Stimulated activated CD8-positive, alpha-beta memory T cell treated with anti-CD3 and anti-CD28 coated beads, Interleukin-4, amount 100 ng/mL, for 24 hours (primary cell): ENCODE results near the gene ATXN7L2.

ENCODE experiments used
- DNase-seq: peaks from one replicate; pipeline ENCODE4 v3.0.0-alpha.2; 2020; ENCODE audit warnings: low read depth

The ATXN7L2 gene

GRCh38 chr1:109499081-109499480 lies 15.4 kb downstream of the ATXN7L2 start:
- DNase-seq: no peak

- no peak for DNase-seq
Observed at GRCh38 chr1:109499661-109500536, 16.2 kb downstream of the ATXN7L2 start.

DNA sequence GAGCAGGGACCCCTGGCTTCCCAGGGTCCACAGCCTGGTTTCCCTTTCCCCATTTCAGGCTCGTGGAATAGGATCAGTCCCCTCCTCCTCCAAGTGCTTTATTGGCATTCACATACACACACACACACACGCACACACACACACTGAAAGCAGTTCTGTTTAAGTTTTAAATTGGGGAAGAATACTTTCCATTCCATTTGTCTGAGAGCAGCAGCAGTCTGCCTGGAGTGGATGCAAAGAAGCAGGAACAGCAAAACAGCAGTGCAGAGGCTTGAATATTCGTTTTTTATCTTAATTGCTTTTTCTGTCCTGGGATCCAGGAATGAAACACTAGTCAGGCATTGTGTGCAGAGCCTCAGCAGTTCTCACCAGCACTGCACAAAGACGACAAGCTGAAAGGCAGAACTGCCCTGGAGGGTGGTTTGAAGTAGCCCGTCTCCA lies 17.3 kb downstream of the ATXN7L2 start:
- DNase-seq: no peak

- DNase-seq: no peak
Observed at GRCh38 chr1:109501644-109502363, 18.1 kb downstream of the ATXN7L2 start.

DNA sequence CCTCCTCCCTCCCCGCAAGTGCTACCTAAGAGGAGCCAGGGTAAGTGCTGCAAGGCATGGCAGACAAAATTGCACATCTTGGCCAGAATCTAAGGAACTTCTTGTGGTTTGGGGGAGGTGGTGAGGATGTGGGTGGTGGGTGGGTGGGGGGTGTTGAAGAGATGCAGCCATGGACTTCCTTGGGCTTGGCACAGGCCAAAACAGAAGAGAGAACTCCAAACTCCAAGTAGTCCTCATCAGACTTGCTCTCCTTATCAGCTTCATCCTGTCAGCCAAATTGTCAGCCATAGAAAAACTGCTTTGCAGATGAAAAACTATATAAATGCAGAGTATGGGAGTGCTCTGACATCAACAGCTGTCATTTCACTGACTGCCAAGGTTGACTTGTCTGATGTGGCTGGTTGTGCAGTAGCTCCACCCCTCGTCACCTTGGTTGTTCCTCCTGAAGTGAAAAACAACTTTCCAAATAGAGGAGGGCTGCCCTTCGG lies 18.7 kb downstream of the ATXN7L2 start:
- no peak for DNase-seq

DNA sequence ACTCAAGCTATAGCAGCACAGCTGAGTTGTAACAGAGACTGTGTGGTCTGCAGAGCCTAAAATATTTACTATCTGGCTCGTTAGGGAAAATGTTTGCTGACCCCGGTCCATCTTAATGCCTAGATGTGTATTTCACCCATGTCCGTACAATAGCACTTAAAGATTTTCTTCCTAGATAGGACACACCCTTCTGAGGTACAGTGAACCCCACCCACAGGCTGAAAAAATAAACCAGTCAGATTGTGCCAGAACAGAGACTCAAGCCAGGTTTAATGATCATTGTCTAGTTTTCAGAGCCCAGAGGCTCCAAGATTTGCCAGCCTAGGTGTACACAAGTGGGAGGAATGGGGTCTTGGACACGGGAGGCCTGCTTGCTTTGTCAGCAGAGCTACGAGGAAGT lies 20.2 kb downstream of the ATXN7L2 start:
- DNase-seq: no peak

DNA sequence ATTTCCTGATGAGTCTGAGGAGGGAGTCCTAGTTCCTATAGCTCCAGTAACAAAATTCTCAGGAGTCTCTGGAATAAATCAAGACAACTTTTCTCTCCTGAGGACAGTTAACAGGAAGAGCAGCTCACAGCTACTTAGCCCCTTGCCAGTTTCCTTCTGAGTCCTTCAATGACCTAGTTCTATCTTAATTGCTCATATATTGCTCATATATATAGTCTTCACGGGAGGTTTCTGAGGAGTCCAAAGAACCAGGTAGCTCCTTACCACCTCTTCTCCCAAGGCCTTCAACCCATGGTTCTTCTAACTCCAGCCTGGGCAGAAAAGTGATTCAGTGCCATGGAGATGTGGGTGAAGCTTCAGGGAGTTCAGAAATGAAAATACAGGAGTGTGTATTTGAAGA lies 21.3 kb downstream of the ATXN7L2 start:
- DNase-seq: no peak

DNA sequence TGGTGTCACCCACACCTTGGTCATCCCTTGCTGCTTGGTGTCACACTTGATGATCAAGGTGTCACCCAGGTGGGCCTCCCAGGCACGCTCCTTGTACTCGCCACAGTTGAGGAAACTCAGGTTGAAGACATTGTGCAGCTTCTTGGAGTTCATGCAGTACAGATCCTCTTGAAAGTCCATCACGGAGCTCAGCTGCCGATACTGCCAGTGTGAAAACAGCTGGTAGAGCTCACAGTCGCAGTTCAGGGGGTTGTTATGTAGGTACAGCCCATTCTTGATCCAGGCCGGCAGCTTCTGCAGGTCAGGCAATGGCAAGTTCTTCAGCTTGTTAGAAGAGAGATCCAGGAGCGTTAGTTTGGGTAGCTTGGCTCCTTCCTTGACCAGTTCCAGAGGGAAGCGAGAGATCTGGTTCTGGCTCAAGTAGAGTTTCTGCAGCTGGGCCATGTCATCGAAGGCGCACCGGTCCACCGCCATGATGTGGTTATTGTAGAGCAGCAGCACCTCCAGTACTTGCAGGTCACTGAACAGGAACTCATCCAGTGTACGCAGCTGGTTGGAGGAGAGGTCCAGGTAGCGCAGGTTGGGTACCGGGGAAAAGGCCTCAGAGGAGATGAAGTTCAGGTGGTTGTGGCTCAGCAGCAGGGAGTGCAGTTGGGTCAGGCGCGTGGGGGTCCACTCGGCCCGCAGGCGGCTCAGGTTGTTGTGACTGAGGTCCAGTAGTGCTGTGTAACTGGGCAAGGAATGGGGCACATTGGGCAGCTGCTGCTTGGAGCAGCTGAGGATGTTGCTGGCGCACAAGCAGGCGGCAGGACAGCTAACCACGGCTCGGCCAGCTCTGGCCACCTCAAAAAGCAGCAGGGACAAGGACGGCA lies 24.5 kb downstream of the ATXN7L2 start:
- no peak for DNase-seq

DNA sequence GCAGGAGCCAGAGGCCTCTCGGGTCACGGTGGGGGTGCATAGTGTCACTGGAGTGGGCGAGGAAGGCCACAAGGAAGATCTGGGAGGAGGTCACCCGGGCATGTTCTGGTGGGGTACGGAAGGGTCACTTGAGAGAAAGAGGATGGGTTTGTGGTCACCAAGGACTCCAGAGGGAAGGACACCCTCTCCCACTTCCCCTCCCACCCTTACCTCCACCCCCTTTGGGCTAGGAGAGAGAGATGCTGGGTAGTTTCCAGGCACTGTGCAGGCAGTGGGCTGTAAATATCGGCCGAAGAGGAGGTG lies 25.1 kb downstream of the ATXN7L2 start:
- no peak for DNase-seq

DNA sequence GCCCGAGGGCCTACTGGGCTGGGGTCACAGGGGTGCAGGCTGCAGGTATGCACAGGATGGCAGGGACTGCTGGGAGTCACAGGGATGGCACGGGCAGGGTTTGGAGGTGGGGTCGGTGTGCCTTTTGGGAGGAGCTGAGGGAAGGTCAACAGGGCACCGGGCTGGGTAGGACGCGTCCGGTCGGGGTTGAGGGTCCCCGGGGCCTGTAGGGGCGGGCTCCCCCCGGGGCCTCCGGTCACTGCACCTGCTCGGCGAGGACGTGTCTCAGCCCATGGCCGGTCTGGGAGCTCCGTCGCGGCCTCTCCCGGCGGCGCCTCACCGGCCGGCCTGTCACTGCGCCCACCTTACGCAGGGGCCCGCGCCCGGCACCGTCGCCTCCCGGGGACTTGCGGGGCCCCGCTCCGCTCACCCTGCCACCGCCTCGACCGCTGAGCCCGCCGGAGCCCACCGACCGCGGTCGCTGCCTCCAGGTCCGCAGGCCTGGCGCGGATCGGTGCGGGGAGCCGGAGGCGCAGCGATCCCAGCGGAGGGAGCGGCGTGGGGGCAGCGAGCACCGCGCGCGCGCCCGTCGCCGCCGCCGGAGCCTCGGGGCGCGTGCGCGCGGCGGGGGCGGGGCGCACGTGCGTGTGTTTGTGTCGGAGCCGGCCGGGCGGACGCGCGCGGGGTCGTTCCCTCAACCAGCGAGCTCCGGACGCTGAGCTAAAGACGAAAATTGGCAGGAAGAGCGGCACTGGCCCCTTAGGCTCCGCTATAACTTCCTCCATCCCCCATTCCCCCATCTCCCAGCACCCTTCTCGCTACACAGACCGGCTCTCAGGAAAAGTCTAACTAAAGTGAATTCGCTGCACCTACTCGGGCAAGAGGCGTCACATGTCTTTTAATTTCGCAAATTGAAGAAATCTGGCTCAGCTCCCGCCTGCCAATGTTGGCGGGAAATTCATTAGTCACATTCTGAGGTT lies 25.8 kb downstream of the ATXN7L2 start, which contains the start of gene AMIGO1:
Gene AMIGO1, minus strand, starts transcription at position 552 of the 959 bp plus-strand sequence. CDS start 815 bp downstream, outside the sequence.
- DNase-seq: peak; percentile 56

- DNase-seq: no peak
Observed at GRCh38 chr1:109513110-109513710, 29.5 kb downstream of the ATXN7L2 start.

GRCh38 chr1:109514846-109515245 lies 31.1 kb downstream of the ATXN7L2 start:
- no peak for DNase-seq

DNA sequence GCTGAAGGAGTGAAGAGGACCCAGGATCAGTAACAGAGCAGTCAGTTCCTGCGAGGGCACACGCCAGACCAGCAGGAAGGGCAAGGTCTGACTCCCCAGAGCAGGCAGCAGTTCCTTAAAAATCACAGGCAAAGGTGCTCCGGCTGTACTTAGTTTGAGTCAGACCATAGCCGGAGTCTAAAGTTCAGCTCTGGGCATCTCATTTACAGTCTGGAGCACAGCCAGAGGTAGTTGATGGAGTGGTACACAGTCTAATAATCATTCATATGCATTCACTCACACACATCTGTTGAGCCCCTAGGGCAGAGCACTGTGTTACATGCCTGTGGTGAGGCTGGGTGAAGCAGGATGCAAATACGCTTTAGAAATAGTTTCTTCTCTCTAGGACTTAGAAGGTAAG lies 33.2 kb downstream of the ATXN7L2 start:
- no peak for DNase-seq

DNA sequence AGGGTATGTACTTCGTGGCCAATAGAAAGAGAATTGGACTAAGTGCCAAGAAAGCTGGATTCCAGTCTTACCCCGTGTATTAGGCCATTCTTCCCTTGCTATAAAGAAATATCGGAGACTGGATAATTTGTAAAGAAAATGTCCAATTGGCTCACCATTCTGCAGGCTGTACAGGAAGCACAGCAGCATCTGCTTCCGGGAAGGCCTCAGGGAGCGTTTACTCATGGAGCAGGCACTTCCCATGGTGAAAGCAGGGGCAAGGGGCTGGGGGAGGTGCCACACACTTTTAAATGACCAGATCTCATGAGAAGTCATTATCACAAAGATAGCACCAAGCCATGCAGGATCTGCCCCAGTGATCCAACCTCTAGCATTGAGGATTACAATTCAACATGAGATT lies 33.6 kb downstream of the ATXN7L2 start:
- DNase-seq: no peak

- DNase-seq: no peak
Observed at GRCh38 chr1:109521002-109521951, 37.6 kb downstream of the ATXN7L2 start.

DNA sequence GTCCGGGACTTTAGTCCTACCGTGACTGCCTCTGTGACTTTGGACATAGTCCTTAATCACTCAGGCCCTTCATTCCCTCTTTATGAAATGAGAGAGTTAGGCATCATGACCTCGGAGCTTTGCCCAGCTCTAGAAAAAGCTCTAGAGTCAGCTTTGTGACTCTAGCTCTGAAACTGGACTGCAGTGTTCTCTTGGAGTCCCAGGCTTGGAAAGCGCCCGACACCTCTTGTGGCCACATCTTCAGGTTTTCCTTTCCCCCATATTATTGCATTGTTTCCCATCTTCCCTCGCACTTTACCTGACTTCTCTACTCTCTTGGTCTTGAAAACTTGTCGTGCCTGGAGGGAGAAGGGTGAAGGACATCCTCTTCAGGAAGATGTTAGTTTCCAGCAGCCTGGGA lies 38.3 kb downstream of the ATXN7L2 start:
- DNase-seq: no peak

DNA sequence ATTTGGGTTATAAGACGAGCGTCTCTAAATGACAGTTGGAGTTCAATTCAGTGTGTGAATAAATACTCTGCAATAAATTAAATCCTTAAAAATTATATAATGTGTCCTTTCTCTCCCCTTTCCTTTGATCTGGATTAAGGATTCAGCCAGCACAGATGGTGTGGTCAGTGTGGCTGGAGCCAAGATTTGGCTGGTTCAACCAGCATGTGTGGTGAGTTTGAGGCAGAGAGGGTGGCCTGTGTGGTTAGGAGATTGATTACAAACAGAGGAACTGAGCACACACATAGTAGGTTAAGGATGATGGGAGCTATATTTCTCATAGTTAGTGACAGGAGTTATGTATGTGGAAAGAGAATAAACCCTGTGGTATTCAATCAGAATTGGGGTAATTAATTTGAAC lies 40.0 kb downstream of the ATXN7L2 start:
- DNase-seq: no peak

GRCh38 chr1:109527098-109527811 lies 43.5 kb downstream of the ATXN7L2 start:
- DNase-seq: no peak
